IMR-90 (cell line): ENCODE measurements around the gene RTEL1. TPM values are rescaled to one million over a fixed set of nuclear protein-coding genes. Genes with fewer than 3 reads are reported as not detected.

Experiments
- ATAC-seq: fragments of 200-7000 bp; cut with Tn5 transposase; 2 replicates; pipeline ENCODE4 v1.9.1; 2020; ENCODE audit warnings: low read depth, mild to moderate bottlenecking, moderate library complexity
- BruUV-seq: library from RNA; stranded (reverse); fragments of 400-500 nt; replicated peaks from 2 replicates; lab custom pipeline; 2021; lab: Mats Ljungman, UMichigan
- CTCF ChIA-PET: fragments of 300-600 bp; formaldehyde crosslinking; extraction: SDS; loops from one replicate; lab custom pipeline; 2021; ENCODE audit warnings: antibody characterized with exemption; lab: Yijun Ruan, JAX
- POLR2A ChIA-PET: fragments of 300-600 bp; sonication (Branson Sonifier 250); formaldehyde crosslinking; loops from one replicate; lab custom pipeline; 2022; ENCODE audit warnings: antibody characterized with exemption; ENCODE audit not compliant: unreplicated experiment; lab: Charles Lee
- DNase-seq: peaks from one replicate; pipeline ENCODE4 v3.0.0; 2013
- H2AFZ ChIP-seq: replicated peaks from 2 replicates; pipeline ENCODE3; 2013; ENCODE audit warnings: low read length, mild to moderate bottlenecking; ENCODE audit not compliant: poor library complexity
- H2AK5ac ChIP-seq: 2 replicates; pipeline ENCODE4 v1.6.1; 2013; ENCODE audit warnings: low read depth, low read length, inconsistent platforms
- H2AK9ac ChIP-seq: replicated peaks from 2 replicates; pipeline ENCODE3; 2013; ENCODE audit warnings: mild to moderate bottlenecking, low read depth, low read length, moderate library complexity; ENCODE audit not compliant: poor library complexity
- H2BK120ac ChIP-seq: 2 replicates; pipeline ENCODE4 v1.6.1; 2013; ENCODE audit warnings: low read depth, low read length, inconsistent platforms
- H2BK15ac ChIP-seq: 3 replicates; pipeline ENCODE4 v1.6.1; 2013; ENCODE audit warnings: low read depth, low read length, inconsistent platforms
- H2BK20ac ChIP-seq: 2 replicates; pipeline ENCODE4 v1.6.1; 2013; ENCODE audit warnings: low read depth, mild to moderate bottlenecking, inconsistent platforms, low read length, moderate library complexity
- H2BK5ac ChIP-seq: 2 replicates; pipeline ENCODE4 v1.6.1; 2013; ENCODE audit warnings: mild to moderate bottlenecking, low read depth, low read length, inconsistent platforms; ENCODE audit not compliant: poor library complexity, severe bottlenecking
- H3K14ac ChIP-seq: replicated peaks from 2 replicates; pipeline ENCODE4 v1.6.1; 2013; ENCODE audit warnings: low read depth, low read length, inconsistent platforms
- H3K18ac ChIP-seq: 2 replicates; pipeline ENCODE4 v1.6.1; 2013; ENCODE audit warnings: low read depth, low read length, control low read depth
- H3K23ac ChIP-seq: 2 replicates; pipeline ENCODE4 v1.6.1; 2013; ENCODE audit warnings: low read depth, low read length, inconsistent platforms
- H3K27ac ChIP-seq: 2 replicates; pipeline ENCODE4 v1.5.1; 2013; ENCODE audit warnings: mild to moderate bottlenecking, control low read depth, low read length; ENCODE audit not compliant: insufficient read depth
- H3K27me3 ChIP-seq: 2 replicates; pipeline ENCODE4 v1.6.1; 2013; ENCODE audit warnings: low read length; ENCODE audit not compliant: control insufficient read depth, insufficient read depth
- H3K36me3 ChIP-seq: 2 replicates; pipeline ENCODE4 v1.6.1; 2013; ENCODE audit warnings: low read length, mixed read lengths; ENCODE audit not compliant: control insufficient read depth, insufficient read depth
- H3K4ac ChIP-seq: 2 replicates; pipeline ENCODE4 v1.6.1; 2013; ENCODE audit warnings: low read depth, low read length, inconsistent platforms
- H3K4me1 ChIP-seq: 2 replicates; pipeline ENCODE4 v1.6.1; 2013; ENCODE audit warnings: low read length, mixed read lengths; ENCODE audit not compliant: control insufficient read depth, insufficient read depth
- H3K4me2 ChIP-seq: 2 replicates; pipeline ENCODE4 v1.6.1; 2013; ENCODE audit warnings: low read depth, mild to moderate bottlenecking, control low read depth, low read length, moderate library complexity
- H3K4me3 ChIP-seq: 2 replicates; pipeline ENCODE4 v1.5.1; 2013; ENCODE audit warnings: low read depth, mild to moderate bottlenecking, control low read depth, low read length, moderate library complexity; ENCODE audit not compliant: insufficient read depth
- H3K56ac ChIP-seq: 2 replicates; pipeline ENCODE4 v1.6.1; 2013; ENCODE audit warnings: low read length, inconsistent platforms; ENCODE audit not compliant: insufficient read depth; ENCODE audit errors: extremely low read depth
- H3K79me1 ChIP-seq, 2 experiments: 2 replicates each; pipeline ENCODE4 v1.6.1; 2013; ENCODE audit warnings: low read length in 2 of 2, inconsistent platforms in 1 of 2, low read depth in 1 of 2
- H3K9ac ChIP-seq: 2 replicates; pipeline ENCODE4 v1.6.1; 2013; ENCODE audit warnings: low read depth, low read length, control low read depth
- H3K9me1 ChIP-seq: 2 replicates; pipeline ENCODE4 v1.6.1; 2013; ENCODE audit warnings: low read length, inconsistent platforms; ENCODE audit not compliant: insufficient read depth
- H3K9me3 ChIP-seq: 2 replicates; pipeline ENCODE4 v1.6.1; 2013; ENCODE audit warnings: low read length; ENCODE audit not compliant: control insufficient read depth, insufficient read depth
- H4K20me1 ChIP-seq: 2 replicates; pipeline ENCODE4 v1.6.1; 2013; ENCODE audit warnings: low read length, inconsistent platforms; ENCODE audit not compliant: insufficient read depth
- H4K5ac ChIP-seq: 2 replicates; pipeline ENCODE4 v1.6.1; 2013; ENCODE audit warnings: mild to moderate bottlenecking, low read depth, low read length, control low read depth
- H4K8ac ChIP-seq, 2 experiments: 2 replicates each; pipeline ENCODE4 v1.6.1; 2013; ENCODE audit warnings: low read depth in 2 of 2, low read length in 2 of 2, control low read depth in 1 of 2, inconsistent platforms in 1 of 2
- H4K91ac ChIP-seq: 2 replicates; pipeline ENCODE4 v1.6.1; 2013; ENCODE audit warnings: low read depth, low read length, inconsistent platforms; ENCODE audit not compliant: insufficient read depth
- ELK1 ChIP-seq: fragments of 150-350 bp; IDR thresholded peaks from 2 replicates; pipeline ENCODE4 v1.6.1; 2016; ENCODE audit warnings: low read depth, mild to moderate bottlenecking, low read length, moderate library complexity, borderline replicate concordance
- MAFK ChIP-seq: IDR thresholded peaks from 2 replicates; pipeline ENCODE4 v1.6.1; 2012; ENCODE audit warnings: low read depth, low read length, improper control_type of control experiment
- MAZ ChIP-seq: IDR thresholded peaks from 2 replicates; pipeline ENCODE4 v1.6.1; 2012; ENCODE audit warnings: low read depth, mild to moderate bottlenecking, low read length, improper control_type of control experiment, moderate library complexity, borderline replicate concordance
- POLR2A ChIP-seq: IDR thresholded peaks from 2 replicates; pipeline ENCODE4 v1.6.1; 2012; ENCODE audit warnings: mild to moderate bottlenecking, low read depth, low read length
- WGBS, 2 experiments: methylation state at CpG; one replicate each; pipeline versions ENCODE4 v1.1.5 to v1.1.7; 2013; ENCODE audit warnings: missing lambda C conversion rate in 2 of 2; ENCODE audit not compliant: insufficient read length in 1 of 2; ENCODE audit errors: extremely low coverage in 2 of 2; 5-methylcytosine and 5-hydroxymethylcytosine counted together
- dilution Hi-C: fragments of 300-500 bp; cut with HindIII; formaldehyde crosslinking; loops from one replicate; pipeline ENCODE4 v1.14.3; 2018; ENCODE audit warnings: low sequenced_read_pairs; ENCODE audit not compliant: unreplicated experiment
- in situ Hi-C: fragments of 300-500 bp; cut with MboI; formaldehyde crosslinking; loops from 3 replicates; pipeline ENCODE4 v1.14.3; 2019; ENCODE audit warnings: low sequenced_read_pairs, inconsistent platforms, mixed read lengths
- intact Hi-C: fragments of 100-400 bp; cut with micrococcal nuclease; formaldehyde crosslinking; loops from 2 replicates; pipeline ENCODE4 v1.10.0; 2022
- polyA plus RNA-seq, 3 experiments: library from polyadenylated mRNA; depleted of rRNA; stranded (reverse); fragments of >200 nt; gene quantifications; 2 replicates each; pipeline ENCODE4 v1.2.3, GENCODE V29; 2012; ENCODE audit warnings: low replicate concordance in 1 of 3
- total RNA-seq: library from RNA; depleted of rRNA; stranded (reverse); fragments of >200 nt; gene quantifications from 2 replicates; pipeline ENCODE4 v1.2.3, GENCODE V29; 2012

RTEL1 gene
- total and polyA plus RNA-seq, 2 of the 4 experiments (the other 2 are of a cell fraction): 14.7 to 18.8 TPM

DNA sequence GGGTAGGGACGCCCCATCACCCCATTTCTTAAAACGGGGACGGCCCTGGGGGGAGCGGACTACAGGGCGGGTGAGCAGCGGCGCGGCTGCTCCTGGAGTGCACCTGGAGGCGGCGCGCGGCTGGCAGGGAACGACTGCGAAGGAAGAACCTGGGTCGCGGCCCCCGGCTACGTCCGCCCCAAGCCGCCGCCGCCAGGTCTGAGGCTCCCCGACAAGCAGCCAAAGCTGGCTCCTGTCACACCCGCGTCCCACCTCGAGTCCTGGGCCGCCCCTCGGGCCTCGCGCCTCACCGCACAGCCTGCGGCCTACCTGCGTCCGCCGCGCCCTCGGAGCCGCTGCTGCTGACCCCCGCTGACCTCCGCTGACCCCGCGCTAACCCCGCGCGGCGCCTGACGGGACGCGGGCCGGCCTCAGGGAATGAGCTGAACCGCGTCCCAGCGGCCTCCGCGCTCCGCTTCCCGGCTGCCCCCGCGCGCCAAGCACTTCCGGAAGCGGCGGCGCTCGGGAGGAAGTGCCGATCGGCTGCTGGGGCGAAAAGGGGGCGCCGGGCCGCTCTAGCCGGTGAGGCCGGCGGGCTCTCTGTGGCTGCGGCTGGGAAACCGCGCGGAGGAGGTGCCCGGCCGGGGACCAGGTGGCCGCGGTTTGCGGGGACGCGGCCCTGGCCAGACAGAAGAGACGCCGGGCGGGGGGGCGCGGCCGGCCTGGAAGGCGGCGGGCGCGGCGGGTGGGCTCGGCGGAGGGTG, 49.6 kb downstream of the RTEL1 start, which contains the start of the genes ARFRP1 and ZGPAT:
TSS of gene ARFRP1 (minus strand) at position 419 of the 743 bp plus-strand sequence. CDS start 885 bp downstream, outside the sequence.
TSS of gene ZGPAT (plus strand) at position 482 of the 743 bp plus-strand sequence. CDS start 542 bp downstream, outside the sequence.
- peaks cover 10% of the 10 kb centered on the region for H3K4me1 ChIP-seq
- no peak within 1 kb of the TSS for H2BK20ac ChIP-seq
- peak within 1 kb of the TSS; percentile 96 for H3K4me2 ChIP-seq
- H2BK120ac ChIP-seq: peak within 1 kb of the TSS; percentile 41; the same call in 1 of the 2 replicates
- H3K27me3 ChIP-seq: no peaks in the 10 kb centered on the region
- H4K91ac ChIP-seq: peak within 1 kb of the TSS; percentile 63
- H2BK15ac ChIP-seq: no peak within 1 kb of the TSS
- H2AK5ac ChIP-seq: peak within 1 kb of the TSS; percentile 98
- no peaks in the 10 kb centered on the region for H3K9me3 ChIP-seq
- dilution Hi-C loops: no loop called here
- H3K9me1 ChIP-seq: no peaks in the 10 kb centered on the region
- H3K18ac ChIP-seq: no peak within 1 kb of the TSS; the same call in 1 of the 2 replicates
- intact Hi-C loops: loop anchor here (2.0 kb wide), 1 partner anchor 157 kb away; the partner anchor contains the start of gene TPD52L2
- H3K4ac ChIP-seq: peak within 1 kb of the TSS; percentile 94
- H4K5ac ChIP-seq: peak within 1 kb of the TSS; percentile 55
- peak within 1 kb of the TSS; percentile 82 for H3K27ac ChIP-seq
- peaks cover 41% of the 10 kb centered on the region for H3K36me3 ChIP-seq
- no TSS peak for BruUV-seq
- H2AK9ac ChIP-seq: peak within 1 kb of the TSS; percentile 98
- H3K23ac ChIP-seq: peak within 1 kb of the TSS; percentile 81
- peak within 1 kb of the TSS; percentile 79 for H3K9ac ChIP-seq
- H4K8ac ChIP-seq: peak within 1 kb of the TSS; percentile 69 to 93
- POLR2A ChIA-PET: interaction anchor here (0.6 to 1.2 kb wide), 3 partner anchors 9 to 13 kb away, joined by 4 to 5 read pairs (median 4); no protein-coding TSS in a partner anchor
- H3K56ac ChIP-seq: 0 out of 2 replicates have a peak within 1 kb of the TSS, but pooled peaks have one; percentile 6
- CTCF ChIA-PET: interaction anchor here (1.1 kb wide), 1 partner anchor 9 kb away, joined by 8 read pairs; no protein-coding TSS in a partner anchor
- 0 out of 2 replicates have a peak, but pooled peaks have one; percentile 19 for TF ChIP-seq ELK1
- peak; percentile 53; the same call in 1 of the 2 replicates for TF ChIP-seq MAZ
- TF ChIP-seq POLR2A: peak; percentile 57
- no peak for TF ChIP-seq MAFK
- WGBS, 2 experiments: 0% methylated on average over 72 of the region's 98 CpGs; no CpG with 5 or more reads in 1 of the 2 experiments
- peak; percentile 96 for ATAC-seq
- H4K20me1 ChIP-seq: no peaks in the 10 kb centered on the region; the same call in 1 of the 2 replicates
- peaks cover 18 to 73% of the 10 kb centered on the region in 2 experiments for H3K79me1 ChIP-seq
- H3K14ac ChIP-seq: peak within 1 kb of the TSS; percentile 92
- peak within 1 kb of the TSS; percentile 84 for H3K4me3 ChIP-seq
- peak within 1 kb of the TSS; percentile 77 for H2BK5ac ChIP-seq
- peak within 1 kb of the TSS; percentile 98 for H2AFZ ChIP-seq
- in situ Hi-C loops: loop anchor here (10.0 kb wide), 1 partner anchor 157 kb away; the partner anchor contains the start of genes ABHD16B and TPD52L2
- DNase-seq: peak; percentile 67
